Neural progenitor cell (in vitro differentiated cells): Measurements from ENCODE around the gene HMOX2. TPM values are rescaled to one million over a fixed set of nuclear protein-coding genes. Genes with fewer than 3 reads are reported as not detected.

Experiments used
- DNase-seq: peaks from one replicate; pipeline ENCODE4 v3.0.0-alpha.2; 2016; ENCODE audit warnings: low spot score
- H2AFZ ChIP-seq: fragments of 200-600 bp; sonication (generic); replicated peaks from 2 replicates; pipeline ENCODE4 v1.6.1; 2016; ENCODE audit warnings: antibody characterized with exemption
- H3F3A ChIP-seq: fragments of 200-600 bp; sonication (generic); 2 replicates; pipeline ENCODE4 v1.6.1; 2016; ENCODE audit warnings: antibody characterized with exemption, low read depth
- H3K27ac ChIP-seq: fragments of 200-600 bp; sonication (generic); 2 replicates; pipeline ENCODE4 v1.5.1; 2016; ENCODE audit warnings: mild to moderate bottlenecking
- H3K27me3 ChIP-seq: fragments of 200-600 bp; sonication (generic); 2 replicates; pipeline ENCODE4 v1.6.1; 2016; ENCODE audit warnings: mild to moderate bottlenecking, moderate library complexity
- H3K36me3 ChIP-seq: fragments of 200-600 bp; sonication (generic); 2 replicates; pipeline ENCODE4 v1.5.1; 2016
- H3K4me1 ChIP-seq: fragments of 200-600 bp; sonication (generic); 2 replicates; pipeline ENCODE4 v1.6.1; 2016; ENCODE audit warnings: mixed run types
- H3K4me2 ChIP-seq: fragments of 200-600 bp; sonication (generic); 2 replicates; pipeline ENCODE4 v1.6.1; 2016
- H3K4me3 ChIP-seq: fragments of 200-600 bp; sonication (generic); 2 replicates; pipeline ENCODE4 v1.5.1; 2016
- H3K79me2 ChIP-seq: fragments of 200-600 bp; sonication (generic); 2 replicates; pipeline ENCODE4 v1.6.1; 2016; ENCODE audit warnings: low read depth
- H3K9ac ChIP-seq: fragments of 200-600 bp; sonication (generic); 2 replicates; pipeline ENCODE4 v1.6.1; 2016
- H3K9me3 ChIP-seq: fragments of 200-600 bp; sonication (generic); 2 replicates; pipeline ENCODE4 v1.5.1; 2016; ENCODE audit warnings: low read depth
- H4K20me1 ChIP-seq: fragments of 200-600 bp; sonication (generic); 2 replicates; pipeline ENCODE4 v1.6.1; 2016; ENCODE audit warnings: low read depth
- H3K27ac Mint-ChIP-seq: 3 replicates; pipeline ENCODE4 v1.8.0; 2021; ENCODE audit warnings: mixed read lengths
- H3K27me3 Mint-ChIP-seq: 2 replicates; pipeline ENCODE4 v1.8.0; 2022; ENCODE audit warnings: low read depth, mild to moderate bottlenecking, inconsistent platforms, moderate library complexity, mixed read lengths; ENCODE audit not compliant: insufficient read depth
- H3K36me3 Mint-ChIP-seq: 3 replicates; pipeline ENCODE4 v1.8.0; 2021; ENCODE audit warnings: mixed read lengths
- H3K4me1 Mint-ChIP-seq: 3 replicates; pipeline ENCODE4 v1.8.0; 2021; ENCODE audit warnings: mixed read lengths
- H3K4me3 Mint-ChIP-seq: 3 replicates; pipeline ENCODE4 v1.8.0; 2021; ENCODE audit warnings: mild to moderate bottlenecking, moderate library complexity, mixed read lengths
- H3K9me3 Mint-ChIP-seq: 3 replicates; pipeline ENCODE4 v1.8.0; 2020; ENCODE audit warnings: mixed read lengths
- CTCF ChIP-seq: fragments of 200-600 bp; sonication (generic); IDR thresholded peaks from 2 replicates; pipeline ENCODE4 v1.5.1; 2017; ENCODE audit warnings: antibody characterized with exemption, mild to moderate bottlenecking
- EZH2 ChIP-seq: fragments of 200-600 bp; sonication (generic); IDR thresholded peaks from 2 replicates; pipeline ENCODE4 v1.6.1; 2017; ENCODE audit warnings: antibody characterized with exemption, mild to moderate bottlenecking, moderate library complexity
- EZH2phosphoT487 ChIP-seq: fragments of 200-600 bp; sonication (generic); IDR thresholded peaks from 2 replicates; pipeline ENCODE4 v1.6.1; 2017; ENCODE audit warnings: antibody characterized with exemption
- total RNA-seq: library from RNA; depleted of rRNA; stranded (reverse); fragments of >200 nt; gene quantifications from 2 replicates; pipeline ENCODE4 v1.2.3, GENCODE V29; 2015; ENCODE audit warnings: low replicate concordance

Gene HMOX2
- total RNA-seq, 1 donor from 2014 or later: 20.3 TPM

DNA sequence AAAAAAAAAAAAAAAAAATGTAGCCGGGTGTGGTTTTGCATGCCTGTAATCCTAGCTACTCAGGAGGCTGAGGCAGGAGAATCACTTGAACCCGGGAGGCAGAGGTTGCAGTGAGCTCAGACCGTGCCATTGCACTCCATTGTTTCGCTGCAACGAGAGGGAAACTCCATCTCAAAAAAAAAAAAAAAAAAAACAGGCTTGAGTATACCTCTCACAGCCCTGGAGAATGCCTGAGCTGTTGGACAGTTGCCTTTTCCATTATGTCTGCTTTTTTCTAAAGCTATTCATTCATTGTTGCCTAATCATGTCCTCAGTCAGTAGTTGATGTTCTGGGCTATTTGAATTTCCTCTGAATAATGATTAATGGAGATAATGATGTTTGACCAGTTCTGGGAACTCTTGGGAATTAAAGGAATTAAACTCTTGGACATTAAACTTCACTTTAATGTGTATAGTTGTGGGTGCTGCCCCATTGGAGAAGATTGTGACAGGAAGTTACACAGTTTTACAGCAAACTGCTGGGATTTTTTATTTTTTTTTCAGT, 11.8 kb downstream of the HMOX2 start:
- no peak overlapping the region for H3K4me3 ChIP-seq
- H3K4me2 ChIP-seq: no peak overlapping the region
- H2AFZ ChIP-seq: no peak overlapping the region
- Mint-ChIP-seq H3K4me3 (no peak overlapping the region), H3K4me1 (no peaks in the 10 kb centered on the region), H3K27me3 (no peaks in the 10 kb centered on the region), H3K27ac (no peak overlapping the region), H3K36me3 (no peaks in the 10 kb centered on the region), H3K9me3 (no peaks in the 10 kb centered on the region)
- no peaks in the 10 kb centered on the region for H4K20me1 ChIP-seq
- peaks cover 7% of the 10 kb centered on the region for H3F3A ChIP-seq
- no peak overlapping the region for H3K27ac ChIP-seq
- H3K36me3 ChIP-seq: no peaks in the 10 kb centered on the region
- no peak for DNase-seq
- H3K9ac ChIP-seq: no peak overlapping the region
- TF ChIP-seq CTCF: no peak
- no peak for TF ChIP-seq EZH2phosphoT487
- no peak for TF ChIP-seq EZH2
- H3K79me2 ChIP-seq: no peaks in the 10 kb centered on the region
- no peaks in the 10 kb centered on the region for H3K27me3 ChIP-seq
- no peaks in the 10 kb centered on the region for H3K4me1 ChIP-seq
- no peaks in the 10 kb centered on the region for H3K9me3 ChIP-seq

DNA sequence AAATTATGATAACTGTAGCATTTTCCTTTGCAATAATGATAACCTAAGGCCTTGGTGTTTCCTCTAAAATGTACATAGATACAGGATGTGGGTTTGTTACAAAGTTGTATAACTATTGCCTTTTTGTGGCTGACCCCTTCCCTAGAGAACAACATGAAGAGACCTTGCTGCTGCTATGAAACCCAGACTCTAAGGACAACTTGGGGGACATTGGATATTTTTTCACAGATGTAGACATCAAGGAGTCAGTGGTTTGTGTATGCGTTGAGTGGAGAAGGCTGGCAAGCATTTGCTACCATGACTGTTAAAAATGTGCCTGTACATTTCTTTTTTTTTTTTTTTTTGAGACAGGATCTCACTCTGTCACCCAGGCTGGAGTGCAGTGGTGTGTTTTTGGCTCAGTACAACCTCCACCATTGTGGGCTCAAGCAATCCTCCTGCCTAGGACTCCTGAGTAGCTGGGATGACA, 12.3 kb downstream of the HMOX2 start:
- DNase-seq: no peak
- no peak for TF ChIP-seq EZH2
- no peak for TF ChIP-seq EZH2phosphoT487
- TF ChIP-seq CTCF: no peak
- no peaks in the 10 kb centered on the region for H3K9me3 ChIP-seq
- no peaks in the 10 kb centered on the region for H4K20me1 ChIP-seq
- no peaks in the 10 kb centered on the region for H3K27me3 ChIP-seq
- no peaks in the 10 kb centered on the region for H3K4me1 Mint-ChIP-seq
- H3K4me3 Mint-ChIP-seq: no peak overlapping the region
- no peak overlapping the region for H3K4me2 ChIP-seq
- H3K4me3 ChIP-seq: no peak overlapping the region
- H2AFZ ChIP-seq: no peak overlapping the region
- H3F3A ChIP-seq: peaks cover 7% of the 10 kb centered on the region
- no peaks in the 10 kb centered on the region for H3K4me1 ChIP-seq
- no peaks in the 10 kb centered on the region for H3K9me3 Mint-ChIP-seq
- no peak overlapping the region for H3K9ac ChIP-seq
- H3K27ac Mint-ChIP-seq: no peak overlapping the region
- H3K27ac ChIP-seq: no peak overlapping the region
- H3K27me3 Mint-ChIP-seq: no peaks in the 10 kb centered on the region
- H3K79me2 ChIP-seq: no peaks in the 10 kb centered on the region
- no peaks in the 10 kb centered on the region for H3K36me3 ChIP-seq
- no peaks in the 10 kb centered on the region for H3K36me3 Mint-ChIP-seq

GRCh38 chr16:4489030-4489429, 12.8 kb downstream of the HMOX2 start:
- no peaks in the 10 kb centered on the region for H4K20me1 ChIP-seq
- H3K27me3 Mint-ChIP-seq: no peaks in the 10 kb centered on the region
- no peak overlapping the region for H2AFZ ChIP-seq
- no peaks in the 10 kb centered on the region for H3K36me3 ChIP-seq
- H3K9me3 Mint-ChIP-seq: no peaks in the 10 kb centered on the region
- no peaks in the 10 kb centered on the region for H3K4me1 ChIP-seq
- H3K27ac Mint-ChIP-seq: no peak overlapping the region
- DNase-seq: no peak
- H3K4me2 ChIP-seq: no peak overlapping the region
- H3K4me3 ChIP-seq: no peak overlapping the region
- H3K27me3 ChIP-seq: no peaks in the 10 kb centered on the region
- no peak overlapping the region for H3K4me3 Mint-ChIP-seq
- no peak overlapping the region for H3K9ac ChIP-seq
- TF ChIP-seq EZH2phosphoT487 (no peak), EZH2 (no peak), CTCF (no peak)
- H3K9me3 ChIP-seq: no peaks in the 10 kb centered on the region
- H3K4me1 Mint-ChIP-seq: no peaks in the 10 kb centered on the region
- no peak overlapping the region for H3K27ac ChIP-seq
- no peaks in the 10 kb centered on the region for H3K36me3 Mint-ChIP-seq
- peaks cover 7% of the 10 kb centered on the region for H3F3A ChIP-seq
- no peaks in the 10 kb centered on the region for H3K79me2 ChIP-seq
